Fibroblast of lung (primary cell): ENCODE results near the gene TOMT. TPM values are rescaled to one million over a fixed set of nuclear protein-coding genes. Genes with fewer than 3 reads are reported as not detected.
A peak's percentile ranks its signal among the peaks of the same experiment; 100 is the strongest.

Experiments
- DNase-seq, 2 donors: peaks; one replicate each; pipeline versions ENCODE4 v3.0.0 to v3.0.0-alpha.2; 2010; ENCODE audit warnings: low read depth in 2 of 2
- H2AFZ ChIP-seq: 2 replicates; pipeline ENCODE4 v1.5.1; 2012; ENCODE audit warnings: low read length, control low read depth, inconsistent platforms
- H3K27ac ChIP-seq: 2 replicates; pipeline ENCODE4 v1.5.1; 2011; ENCODE audit warnings: low read length, control low read depth; ENCODE audit not compliant: insufficient read depth
- H3K27me3 ChIP-seq: 2 replicates; pipeline ENCODE4 v1.5.1; 2011; ENCODE audit warnings: mild to moderate bottlenecking, low read length; ENCODE audit not compliant: control insufficient read depth, insufficient read depth
- H3K36me3 ChIP-seq: 2 replicates; pipeline ENCODE4 v1.5.1; 2011; ENCODE audit warnings: low read length; ENCODE audit not compliant: control insufficient read depth, insufficient read depth
- H3K4me1 ChIP-seq: 2 replicates; pipeline ENCODE4 v1.5.1; 2011; ENCODE audit warnings: low read length; ENCODE audit not compliant: control insufficient read depth, insufficient read depth; ENCODE audit errors: extremely low read depth
- H3K4me2 ChIP-seq: 2 replicates; pipeline ENCODE4 v1.5.1; 2011; ENCODE audit warnings: low read length, control low read depth; ENCODE audit not compliant: insufficient read depth; ENCODE audit errors: extremely low read depth
- H3K4me3 ChIP-seq, 4 experiments: fragments of 200-600 bp in 1 of 4; sonication (generic) in 1 of 4; replicated peaks in 1 of 4; 2 replicates each; pipeline ENCODE4 v1.5.1; 2011 to 2016; ENCODE audit warnings: low read length in 4 of 4, low read depth in 3 of 4, mild to moderate bottlenecking in 3 of 4, control low read depth in 2 of 4, inconsistent platforms in 1 of 4, mixed read lengths in 1 of 4; ENCODE audit not compliant: insufficient read depth in 1 of 4; ENCODE audit errors: control extremely low read depth in 1 of 4
- H3K79me2 ChIP-seq: 2 replicates; pipeline ENCODE4 v1.5.1; 2012; ENCODE audit warnings: mild to moderate bottlenecking, low read length, inconsistent platforms; ENCODE audit not compliant: control insufficient read depth, insufficient read depth
- H3K9ac ChIP-seq: 2 replicates; pipeline ENCODE4 v1.5.1; 2011; ENCODE audit warnings: mild to moderate bottlenecking, low read length, control low read depth; ENCODE audit not compliant: insufficient read depth
- H3K9me3 ChIP-seq: 2 replicates; pipeline ENCODE4 v1.5.1; 2012; ENCODE audit warnings: low read depth, low read length; ENCODE audit not compliant: control insufficient read depth, insufficient read depth
- H4K20me1 ChIP-seq: 2 replicates; pipeline ENCODE4 v1.5.1; 2011; ENCODE audit warnings: low read length; ENCODE audit not compliant: control insufficient read depth, insufficient read depth; ENCODE audit errors: extremely low read depth
- EZH2 ChIP-seq: IDR thresholded peaks from 2 replicates; pipeline ENCODE4 v1.5.1; 2012; ENCODE audit warnings: low read length, control low read depth, mild to moderate bottlenecking; ENCODE audit errors: missing control alignments
- polyA plus RNA-seq, 2 donors: library from polyadenylated mRNA; depleted of rRNA in 1 of 2; stranded (reverse) in 1 of 2; unstranded in 1 of 2; fragments of >200 nt; gene quantifications; 2 replicates each; pipeline ENCODE4 v1.2.1, GENCODE V29; 2011 to 2012; ENCODE audit warnings: missing spikeins in 1 of 2
- total RNA-seq: library from RNA; depleted of rRNA; stranded (reverse); fragments of >200 nt; gene quantifications from 2 replicates; pipeline ENCODE4 v1.2.1, GENCODE V29; 2014
- TF ChIP-seq, protein P1 (sequence below), 2 donors: IDR thresholded peaks in 1 of 2; conservative IDR thresholded peaks in 1 of 2; 1 replicate in 1 of 2; 2 replicates in 1 of 2; pipeline ENCODE4 v1.5.1; 2011 to 2012; ENCODE audit warnings: low read length in 2 of 2, control low read depth in 1 of 2, inconsistent platforms in 1 of 2, low read depth in 1 of 2, mild to moderate bottlenecking in 1 of 2

The TOMT gene
- total and polyA plus RNA-seq, 2 donors (not counting 1 experiment from before 2014, with no cell fraction given): not detected

DNA sequence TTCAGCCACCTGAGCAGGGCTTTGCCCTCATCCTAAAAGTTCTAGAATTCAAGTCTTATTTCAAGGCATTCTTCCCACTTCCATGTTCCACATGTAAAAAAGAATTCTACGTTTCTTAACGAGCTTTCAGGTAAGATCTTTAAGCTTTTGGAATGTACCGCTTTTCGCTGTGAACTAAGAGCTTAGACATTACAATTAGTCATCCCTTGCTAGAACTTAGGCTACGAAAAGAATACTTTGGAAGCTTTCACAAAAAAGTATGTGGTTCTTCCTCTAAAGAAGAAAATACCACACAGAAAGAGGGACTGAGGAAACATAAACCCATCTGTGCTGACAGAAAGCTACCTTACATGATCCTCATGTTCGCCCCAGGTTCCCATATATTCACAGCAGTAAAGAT is 27.2 kb upstream of the TOMT start:
- peak overlapping the region in 2 of 4 experiments; percentile 81 to 92 for H3K4me3 ChIP-seq
- H3K9me3 ChIP-seq: no peaks in the 10 kb centered on the region
- no peaks in the 10 kb centered on the region for H3K27me3 ChIP-seq
- no peak overlapping the region for H3K9ac ChIP-seq
- peak in 1 of 2 donors; percentile 64 for DNase-seq
- peak overlapping the region; percentile 28 for H2AFZ ChIP-seq
- H4K20me1 ChIP-seq: no peaks in the 10 kb centered on the region
- TF ChIP-seq, protein P1, sequence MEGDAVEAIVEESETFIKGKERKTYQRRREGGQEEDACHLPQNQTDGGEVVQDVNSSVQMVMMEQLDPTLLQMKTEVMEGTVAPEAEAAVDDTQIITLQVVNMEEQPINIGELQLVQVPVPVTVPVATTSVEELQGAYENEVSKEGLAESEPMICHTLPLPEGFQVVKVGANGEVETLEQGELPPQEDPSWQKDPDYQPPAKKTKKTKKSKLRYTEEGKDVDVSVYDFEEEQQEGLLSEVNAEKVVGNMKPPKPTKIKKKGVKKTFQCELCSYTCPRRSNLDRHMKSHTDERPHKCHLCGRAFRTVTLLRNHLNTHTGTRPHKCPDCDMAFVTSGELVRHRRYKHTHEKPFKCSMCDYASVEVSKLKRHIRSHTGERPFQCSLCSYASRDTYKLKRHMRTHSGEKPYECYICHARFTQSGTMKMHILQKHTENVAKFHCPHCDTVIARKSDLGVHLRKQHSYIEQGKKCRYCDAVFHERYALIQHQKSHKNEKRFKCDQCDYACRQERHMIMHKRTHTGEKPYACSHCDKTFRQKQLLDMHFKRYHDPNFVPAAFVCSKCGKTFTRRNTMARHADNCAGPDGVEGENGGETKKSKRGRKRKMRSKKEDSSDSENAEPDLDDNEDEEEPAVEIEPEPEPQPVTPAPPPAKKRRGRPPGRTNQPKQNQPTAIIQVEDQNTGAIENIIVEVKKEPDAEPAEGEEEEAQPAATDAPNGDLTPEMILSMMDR (conservative IDR thresholded peaks at IDR 0.05 in 1 of 2, IDR thresholded peaks at IDR 0.05 in 1 of 2; ENCODE audit: low read depth in 1 of 2, low read length in 2 of 2): no peak
- TF ChIP-seq EZH2: no peak
- peaks cover 59% of the 10 kb centered on the region for H3K79me2 ChIP-seq
- H3K4me2 ChIP-seq: peak overlapping the region; percentile 99
- H3K36me3 ChIP-seq: no peaks in the 10 kb centered on the region
- H3K4me1 ChIP-seq: peaks cover 2% of the 10 kb centered on the region
- peak overlapping the region; percentile 96 for H3K27ac ChIP-seq

DNA sequence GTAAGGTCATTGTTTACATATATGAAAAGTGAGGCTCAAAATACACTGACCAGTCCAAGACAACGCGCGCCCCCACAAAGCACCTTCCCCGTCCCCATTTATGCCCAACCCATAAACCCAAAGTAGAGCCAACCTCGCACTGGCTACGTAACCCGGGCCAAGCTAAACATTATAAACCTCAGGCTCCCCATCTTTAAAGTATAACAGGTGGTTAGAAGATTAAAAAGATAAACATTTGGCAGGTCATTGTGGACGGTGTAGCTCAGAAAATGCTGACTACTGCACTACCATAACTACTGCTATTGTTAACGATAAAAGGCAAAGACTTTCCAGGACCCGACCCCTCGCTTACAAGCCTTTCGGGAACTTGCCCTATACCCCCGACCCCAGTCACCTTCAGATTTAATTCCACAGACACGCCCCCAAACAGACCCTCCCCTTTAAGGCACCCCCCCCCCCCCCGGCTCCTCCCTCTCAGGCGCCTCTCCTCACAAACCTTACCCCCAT is 25.9 kb upstream of the TOMT start:
- Histone ChIP-seq H3K9me3 (no peaks in the 10 kb centered on the region), H3K9ac (peak overlapping the region; percentile 72), H3K27me3 (no peaks in the 10 kb centered on the region), H3K36me3 (no peaks in the 10 kb centered on the region), H3K27ac (peak overlapping the region; percentile 96), H3K4me1 (peaks cover 2% of the 10 kb centered on the region), H3K4me2 (peak overlapping the region; percentile 99), H2AFZ (peak overlapping the region; percentile 29), H3K4me3 (peak overlapping the region; percentile 77 to 92 (median 84)), H3K79me2 (peaks cover 48% of the 10 kb centered on the region), H4K20me1 (no peaks in the 10 kb centered on the region)
- DNase-seq: peak in 1 of 2 donors; percentile 42
- TF ChIP-seq, protein P1 (conservative IDR thresholded peaks at IDR 0.05 in 1 of 2, IDR thresholded peaks at IDR 0.05 in 1 of 2; ENCODE audit: low read depth in 1 of 2, low read length in 2 of 2): no peak
- no peak for TF ChIP-seq EZH2

DNA sequence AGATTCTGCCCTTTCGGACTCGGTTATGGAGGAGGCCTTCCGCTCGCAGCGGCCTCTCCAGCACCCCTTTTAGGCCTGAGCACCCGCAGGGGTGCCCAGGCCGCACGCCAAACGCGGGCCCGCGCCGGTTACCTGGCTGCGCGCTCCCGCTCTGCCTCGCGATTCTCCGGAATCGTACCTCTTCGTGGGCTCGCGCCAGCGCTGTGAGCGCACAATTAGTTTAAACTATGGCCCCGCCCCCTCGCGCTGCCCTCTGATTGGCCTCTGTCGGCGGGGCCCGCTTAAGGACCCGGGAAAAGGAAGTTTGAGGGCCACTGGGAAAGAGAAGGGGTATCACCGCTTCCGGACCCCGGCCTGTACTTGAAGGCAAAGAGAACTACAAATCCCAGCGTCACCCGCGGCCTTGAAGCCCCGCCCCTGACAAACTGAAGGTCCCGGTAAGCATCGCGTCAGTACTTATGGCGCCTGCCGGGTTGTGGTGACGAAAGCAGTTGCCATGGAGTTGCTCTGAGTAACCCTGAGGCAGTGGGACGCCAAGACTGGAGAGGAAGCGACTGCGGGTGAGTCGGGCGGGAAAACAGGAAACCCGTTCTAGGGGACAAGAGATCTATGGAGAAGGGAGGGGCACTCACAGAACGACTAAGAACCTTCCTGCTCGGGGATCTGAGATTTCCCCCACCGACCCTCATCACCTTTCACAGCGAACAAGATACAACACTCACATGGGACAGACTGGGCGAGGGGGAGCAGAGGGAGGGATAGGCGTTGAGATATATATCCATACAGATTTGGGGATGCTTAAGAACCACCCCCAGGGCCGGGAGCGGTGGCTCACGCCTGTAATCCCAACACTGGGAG is 25.2 kb upstream of the TOMT start, which contains the start of the genes LRRC51 and NUMA1:
TSS of gene LRRC51 (plus strand) at position 525 of the 858 bp plus-strand sequence. CDS start 8,234 bp downstream, outside the sequence.
TSS of gene NUMA1 (minus strand) at position 217 of the 858 bp plus-strand sequence. CDS start 44,599 bp downstream, outside the sequence.
- Histone ChIP-seq H3K4me1 (peaks cover 2% of the 10 kb centered on the region), H3K4me3 (peak within 1 kb of the TSS; percentile 77 to 92 (median 84)), H3K27me3 (no peaks in the 10 kb centered on the region), H3K36me3 (no peaks in the 10 kb centered on the region), H3K9me3 (no peaks in the 10 kb centered on the region), H3K27ac (peak within 1 kb of the TSS; percentile 96), H4K20me1 (no peaks in the 10 kb centered on the region), H3K79me2 (peaks cover 42% of the 10 kb centered on the region), H3K9ac (peak within 1 kb of the TSS; percentile 72), H3K4me2 (peak within 1 kb of the TSS; percentile 99), H2AFZ (peak within 1 kb of the TSS; percentile 96)
- peak; percentile 100 for DNase-seq
- TF ChIP-seq EZH2: no peak
- TF ChIP-seq, protein P1 (conservative IDR thresholded peaks at IDR 0.05 in 1 of 2, IDR thresholded peaks at IDR 0.05 in 1 of 2; ENCODE audit: low read depth in 1 of 2, low read length in 2 of 2): no peak
